Measurements from ENCODE around the gene CNTF.

The CNTF gene

DNA sequence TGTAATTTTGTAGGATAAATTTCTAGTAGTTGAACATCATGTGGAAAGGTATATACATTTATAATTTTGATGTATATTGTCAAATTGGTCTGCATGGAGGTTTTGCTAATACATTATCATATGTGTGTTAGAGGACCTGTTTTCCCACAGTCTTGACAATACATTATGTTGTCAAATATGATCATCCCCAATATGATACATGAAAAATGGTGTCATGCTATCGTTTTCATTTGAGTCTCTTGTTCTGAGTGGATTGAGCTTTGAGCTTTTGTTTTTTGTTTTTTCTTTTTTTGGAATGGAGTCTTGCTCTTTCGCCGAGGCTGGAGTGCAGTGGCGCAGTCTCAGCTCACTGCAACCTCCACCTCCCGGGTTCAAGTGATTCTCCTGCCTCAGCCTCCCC, 14.1 kb upstream of the CNTF start:
- no peak for FAIRE-seq

DNA sequence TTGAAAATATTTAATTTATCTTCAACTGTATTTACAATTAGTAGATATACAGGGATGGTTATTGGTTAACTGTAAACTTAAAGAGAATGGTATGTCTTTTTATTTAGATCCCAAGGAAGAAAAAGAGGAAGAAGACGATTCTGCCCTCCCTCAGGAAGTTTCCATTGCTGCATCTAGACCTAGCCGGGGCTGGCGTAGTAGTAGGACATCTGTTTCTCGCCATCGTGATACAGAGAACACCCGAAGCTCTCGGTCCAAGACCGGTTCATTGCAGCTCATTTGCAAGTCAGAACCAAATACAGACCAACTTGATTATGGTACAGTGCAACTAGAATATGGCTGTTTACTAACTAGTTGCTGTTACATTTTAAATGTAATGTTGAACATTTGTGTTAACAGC, 12.7 kb upstream of the CNTF start:
- FAIRE-seq, result no peak

DNA sequence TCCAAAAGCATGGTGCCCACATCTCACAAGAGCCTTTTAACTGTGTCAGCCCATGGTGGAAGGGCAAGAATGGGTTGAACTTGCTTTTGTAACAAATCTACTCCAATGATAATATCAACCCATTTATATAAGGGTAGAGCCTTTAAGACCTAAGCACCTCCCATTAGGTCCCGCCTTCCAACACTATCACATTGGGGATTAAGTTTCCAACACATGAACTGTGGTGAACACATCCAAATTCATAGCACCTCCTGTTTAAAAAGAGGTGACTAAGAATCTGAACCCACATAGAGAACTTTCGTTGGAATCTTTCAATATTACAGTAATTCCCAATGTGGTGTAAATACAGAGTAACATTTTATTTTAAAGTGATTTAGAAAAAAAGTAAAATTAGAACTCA, 9.2 kb upstream of the CNTF start:
- FAIRE-seq, result no peak

DNA sequence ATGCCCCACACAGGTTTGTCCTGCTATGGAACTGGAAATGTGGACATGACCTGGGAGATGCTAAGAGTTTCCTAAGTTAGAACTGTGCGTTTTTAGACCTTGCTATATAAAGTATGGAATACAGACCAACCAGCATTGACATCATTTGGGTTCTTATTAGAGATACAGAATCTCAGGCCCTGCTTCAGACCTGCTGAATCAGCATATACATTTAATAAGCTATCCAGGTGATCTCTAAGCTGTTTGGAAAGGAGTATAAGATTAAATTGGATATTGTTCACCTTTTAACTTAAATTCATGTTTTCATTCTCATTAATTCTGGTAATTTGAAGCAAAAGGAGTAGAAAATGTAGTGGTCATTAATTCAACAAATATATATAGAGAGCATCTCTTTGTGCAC, 6.9 kb upstream of the CNTF start:
- no peak for FAIRE-seq

DNA sequence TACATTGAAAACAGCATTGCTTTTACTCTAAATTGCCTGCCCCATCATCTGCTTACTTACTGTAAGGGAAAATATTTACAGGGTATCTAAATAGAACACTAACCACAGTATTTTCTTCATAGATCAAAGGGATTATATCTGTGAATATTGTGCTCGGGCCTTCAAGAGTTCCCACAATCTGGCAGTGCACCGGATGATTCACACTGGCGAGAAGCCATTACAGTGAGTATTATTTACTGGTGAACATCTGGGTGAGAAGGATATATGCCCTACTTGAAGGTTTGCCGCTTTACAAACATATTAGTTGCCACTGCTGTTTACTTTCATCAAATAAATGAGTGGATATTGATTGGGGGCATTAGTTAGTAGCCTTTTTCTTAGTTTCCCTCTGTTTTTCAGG, 5.9 kb upstream of the CNTF start:
- FAIRE-seq, result no peak

DNA sequence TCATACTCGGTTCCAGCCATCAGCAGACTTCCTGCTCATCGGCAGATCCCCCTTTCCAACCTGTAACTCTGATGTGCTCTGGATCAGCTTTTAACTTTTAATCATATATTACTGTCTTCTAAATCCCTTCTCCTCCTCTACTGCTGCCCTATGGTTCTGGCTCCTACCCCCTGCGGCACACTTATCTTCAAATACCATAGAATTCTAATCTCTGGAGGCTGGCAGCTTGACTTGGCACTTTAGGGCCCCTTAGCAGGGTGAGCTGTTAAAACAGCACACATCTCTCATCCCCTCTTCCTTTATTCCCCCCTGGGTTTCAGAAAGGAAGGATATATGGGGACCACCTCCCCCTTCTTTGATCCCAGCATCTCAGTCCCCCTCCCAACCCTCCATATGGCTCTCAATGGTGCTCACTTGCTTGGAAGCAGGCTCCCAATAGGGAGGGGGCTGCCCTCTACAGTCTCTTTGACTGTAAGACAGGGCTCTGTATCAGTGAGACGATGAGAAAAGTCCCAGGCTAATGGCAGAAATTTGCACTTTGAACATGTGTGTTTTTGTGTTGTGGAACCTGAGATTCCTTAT, 4.4 kb upstream of the CNTF start:
- no peak for FAIRE-seq

DNA sequence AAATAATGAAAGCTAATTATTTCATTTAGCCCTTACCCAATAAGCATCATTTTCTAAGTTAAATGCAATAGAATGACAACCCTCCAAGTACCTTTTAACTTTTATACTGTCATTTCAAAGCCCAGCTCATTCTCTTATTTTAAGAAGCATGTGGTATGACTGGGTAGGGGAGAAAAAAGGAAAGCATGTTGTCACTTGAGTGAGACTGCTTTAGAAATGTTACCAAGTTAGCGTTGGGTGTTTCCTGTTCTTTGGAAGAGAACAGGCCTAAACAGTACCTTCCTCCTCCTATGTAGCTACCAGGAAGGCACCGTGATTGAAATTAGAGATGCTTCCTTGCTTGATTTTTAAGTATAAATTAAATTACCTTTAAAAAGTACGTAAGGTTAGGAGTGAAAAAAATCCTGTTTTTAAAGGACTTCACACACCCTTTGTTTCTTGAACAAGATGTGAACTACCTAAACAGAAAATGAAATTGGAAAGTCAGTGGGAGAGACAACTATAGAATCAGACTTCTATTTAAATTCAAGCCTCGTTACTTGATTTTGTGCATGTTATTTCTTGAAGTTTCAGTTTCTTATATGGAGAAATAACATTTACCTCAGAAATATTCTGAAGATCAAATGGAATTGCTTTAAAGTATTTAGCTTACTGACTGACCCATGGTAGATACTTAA, 741 bp upstream of the CNTF start:
- no peak for FAIRE-seq

DNA sequence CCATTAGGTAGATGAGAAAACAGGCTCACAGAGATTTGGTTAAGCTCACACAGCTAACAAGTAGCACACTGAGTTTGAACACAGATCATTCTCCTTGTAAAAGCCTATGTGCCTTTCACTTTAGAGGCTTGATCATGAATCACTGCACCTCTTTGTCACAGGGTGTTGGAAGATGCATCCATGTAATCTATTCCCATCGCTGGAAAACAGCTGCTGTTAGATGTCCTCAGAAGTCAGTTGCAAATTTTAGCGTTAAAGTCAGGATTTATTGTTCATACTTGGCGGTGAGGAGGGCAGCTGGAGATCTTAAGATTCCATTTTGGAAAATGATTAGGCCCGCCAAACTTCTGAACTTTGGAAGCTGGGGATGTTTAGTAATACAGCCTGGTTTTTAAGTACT, 2.6 kb downstream of the CNTF start:
- FAIRE-seq, result no peak

DNA sequence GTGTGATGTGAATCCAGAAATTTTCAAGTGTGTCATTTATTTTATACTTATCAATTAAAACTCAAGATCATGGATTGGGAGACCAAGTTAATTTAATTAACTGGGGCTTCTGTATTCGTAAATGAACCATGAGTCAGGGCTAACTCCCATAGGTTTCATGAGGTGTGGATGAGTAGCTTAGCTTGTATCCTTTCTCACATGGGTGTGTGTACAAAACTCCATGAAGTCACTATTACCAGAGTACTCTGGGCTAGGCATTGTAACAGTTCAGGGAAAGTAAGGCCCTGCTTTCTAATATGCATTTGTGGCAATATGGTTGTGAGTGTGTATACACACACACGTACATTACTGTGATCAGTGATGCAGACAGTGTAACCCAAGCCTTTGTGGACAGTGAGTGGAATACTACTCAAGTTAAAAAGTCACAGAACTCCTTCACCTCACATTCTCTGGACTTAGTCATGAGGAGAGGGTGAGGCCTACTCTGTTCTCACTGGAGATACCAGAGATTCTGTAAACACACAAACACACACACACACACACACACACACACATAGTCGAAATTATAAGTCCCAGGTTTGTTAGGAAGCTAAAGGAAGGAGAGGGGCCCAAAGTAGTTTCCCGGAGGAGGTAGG, 3.5 kb downstream of the CNTF start:
- no peak for FAIRE-seq

DNA sequence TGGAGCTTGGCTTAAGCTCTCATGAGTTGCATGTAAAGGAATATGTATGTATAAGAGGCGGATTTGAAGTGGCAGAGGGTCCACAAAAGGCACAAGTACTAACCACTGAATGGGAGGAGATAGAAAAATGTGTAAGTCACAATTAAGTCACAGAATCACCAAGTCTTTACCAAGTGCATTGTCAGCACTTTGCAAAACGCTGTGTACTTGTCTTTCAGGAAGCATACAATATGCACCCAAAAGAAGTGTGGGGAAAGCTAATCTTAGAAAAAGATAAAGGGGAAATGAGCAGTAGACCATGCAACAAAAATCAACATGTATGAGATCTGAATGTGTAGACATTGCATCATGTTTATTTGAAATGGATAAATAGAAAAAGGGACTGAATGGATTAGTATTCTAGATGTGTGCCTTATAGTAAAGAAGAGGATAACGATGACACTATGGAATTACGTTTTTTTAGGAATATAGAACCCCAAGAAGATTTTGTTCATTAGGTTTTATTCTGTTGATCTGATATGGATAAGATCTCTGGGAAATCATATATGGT, 4.5 kb downstream of the CNTF start:
- FAIRE-seq, result no peak

DNA sequence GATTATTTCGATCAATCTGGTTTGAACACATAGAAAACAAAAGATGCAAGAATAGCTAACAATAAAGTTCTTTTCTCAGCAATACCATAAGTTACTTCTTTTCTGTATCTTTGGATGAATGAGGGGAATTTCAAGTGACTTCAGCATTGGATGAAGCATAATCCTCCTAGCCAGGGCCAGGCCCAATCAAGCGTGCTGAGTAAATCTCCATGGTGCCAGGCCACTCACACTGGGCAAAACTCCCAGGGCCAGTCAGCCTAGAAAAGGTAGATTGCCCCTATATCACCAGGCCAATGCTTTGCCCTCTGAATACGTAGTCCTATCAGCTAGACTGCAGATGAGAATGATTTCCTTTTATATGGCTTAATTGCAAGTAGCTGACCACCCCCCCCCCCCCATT, 6.0 kb downstream of the CNTF start:
- FAIRE-seq, result no peak

DNA sequence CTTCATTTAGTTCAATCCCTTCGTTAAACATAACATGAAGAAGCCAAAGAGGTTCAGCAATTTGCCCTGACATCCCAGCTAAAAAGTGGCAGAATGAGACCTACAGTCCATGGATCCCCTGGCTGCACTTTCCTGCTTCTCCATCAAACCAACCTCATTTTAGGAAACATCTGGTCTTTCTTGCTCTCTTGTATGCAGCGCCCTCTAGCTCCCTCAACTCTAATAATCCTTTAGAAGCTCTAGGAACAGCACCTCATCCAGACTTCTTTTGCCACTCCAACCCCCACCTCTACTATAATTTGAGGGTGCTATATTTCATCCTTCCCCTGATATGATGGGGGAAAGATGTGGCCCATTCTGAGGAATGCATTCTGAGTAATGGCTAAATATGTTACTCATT, 7.4 kb downstream of the CNTF start:
- FAIRE-seq, result no peak

DNA sequence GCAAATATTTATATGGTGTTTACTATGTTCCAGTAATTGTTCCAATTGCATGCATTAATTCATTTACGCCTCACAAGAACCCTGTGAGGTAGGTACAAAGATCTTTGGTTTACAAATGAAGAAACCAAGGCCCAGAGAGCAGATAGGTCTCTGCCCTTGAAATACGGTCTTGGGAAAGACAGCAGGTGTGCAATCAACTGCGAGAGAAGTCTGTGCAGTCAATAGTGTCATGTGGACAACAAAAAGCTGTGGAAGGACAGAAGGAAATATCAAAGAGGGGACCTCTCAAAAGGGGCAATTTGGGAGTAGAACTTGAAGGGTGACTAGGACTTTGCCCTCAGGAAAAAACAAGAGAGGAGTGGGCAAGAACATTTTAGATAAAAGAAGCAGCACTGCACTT, 8.9 kb downstream of the CNTF start:
- no peak for FAIRE-seq

DNA sequence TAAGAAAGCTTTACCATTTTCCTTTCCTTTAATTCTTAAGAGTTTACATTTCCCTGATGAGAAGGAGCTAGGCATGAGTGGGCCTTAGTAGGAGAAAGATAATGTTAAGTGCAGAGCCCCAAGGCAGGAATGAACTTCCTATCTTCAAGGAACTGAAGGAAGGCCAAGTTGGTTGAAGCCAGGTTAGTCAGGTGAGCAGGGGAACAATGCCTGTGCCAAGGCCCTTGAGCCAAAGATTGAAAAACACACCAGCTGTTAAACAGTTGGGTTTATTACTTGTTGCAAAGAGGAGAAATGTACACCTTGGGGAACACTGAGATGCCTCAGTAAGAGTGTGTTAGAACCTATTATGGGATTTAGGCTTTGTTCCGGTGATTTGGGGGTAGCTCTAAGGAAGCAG, 10.0 kb downstream of the CNTF start:
- FAIRE-seq, result no peak

DNA sequence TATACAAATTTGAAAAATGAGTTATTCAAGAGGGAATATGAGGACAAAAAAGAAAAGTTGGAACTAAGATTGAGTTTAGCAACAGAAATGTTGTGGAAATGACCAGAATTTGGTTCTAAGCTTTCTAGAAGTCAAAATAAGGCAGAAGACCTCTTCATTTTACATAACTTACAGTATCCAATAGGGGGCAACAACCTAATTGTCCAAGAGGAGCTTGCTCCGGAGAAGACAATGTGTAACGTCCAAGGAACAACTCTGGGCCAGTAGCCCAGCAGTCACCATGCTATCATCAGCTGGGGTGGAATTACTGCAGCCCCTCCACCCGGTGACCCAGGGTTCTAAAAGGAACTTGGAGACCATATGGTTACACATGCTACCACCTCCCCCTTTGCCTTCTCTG, 14.1 kb downstream of the CNTF start:
- FAIRE-seq, result no peak

DNA sequence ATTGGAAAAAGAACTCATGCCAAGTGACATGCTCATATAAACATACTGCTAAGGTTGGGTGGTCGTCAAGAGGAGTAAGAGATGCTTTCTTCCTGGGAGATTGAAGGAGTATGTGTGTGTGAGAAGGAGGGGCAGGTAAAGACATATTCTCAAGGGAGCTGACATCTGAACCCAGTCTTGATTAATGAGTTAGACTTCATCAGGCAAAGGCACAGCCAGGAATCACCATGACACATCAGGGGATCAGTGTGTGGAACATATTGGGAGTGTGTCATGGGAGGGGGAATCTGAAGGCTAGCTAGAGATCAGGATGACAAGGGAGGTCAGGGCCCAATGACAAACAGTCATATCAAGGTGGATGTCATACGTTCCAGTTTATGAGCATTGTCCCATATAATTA, 14.9 kb downstream of the CNTF start:
- no peak for FAIRE-seq

DNA sequence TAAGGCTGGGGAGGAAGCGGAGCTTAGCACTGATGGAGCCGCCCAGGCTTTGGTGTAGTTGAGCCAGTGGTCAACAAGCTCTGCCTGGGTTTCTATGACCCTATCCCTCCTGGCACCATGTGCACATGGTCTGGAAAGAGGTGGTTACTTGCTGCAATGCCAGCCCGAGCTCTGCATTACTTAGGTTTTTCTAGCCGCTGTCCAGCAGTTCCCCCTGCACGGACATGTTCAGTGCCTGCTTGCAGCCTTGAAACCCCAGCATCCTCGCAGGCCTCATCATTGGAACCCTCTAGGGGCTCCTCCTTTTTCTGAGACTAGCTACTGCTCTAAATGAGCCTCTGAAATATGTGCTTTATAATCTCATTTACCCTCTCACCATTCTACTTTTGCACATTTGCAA, 16.6 kb downstream of the CNTF start:
- FAIRE-seq, result no peak

DNA sequence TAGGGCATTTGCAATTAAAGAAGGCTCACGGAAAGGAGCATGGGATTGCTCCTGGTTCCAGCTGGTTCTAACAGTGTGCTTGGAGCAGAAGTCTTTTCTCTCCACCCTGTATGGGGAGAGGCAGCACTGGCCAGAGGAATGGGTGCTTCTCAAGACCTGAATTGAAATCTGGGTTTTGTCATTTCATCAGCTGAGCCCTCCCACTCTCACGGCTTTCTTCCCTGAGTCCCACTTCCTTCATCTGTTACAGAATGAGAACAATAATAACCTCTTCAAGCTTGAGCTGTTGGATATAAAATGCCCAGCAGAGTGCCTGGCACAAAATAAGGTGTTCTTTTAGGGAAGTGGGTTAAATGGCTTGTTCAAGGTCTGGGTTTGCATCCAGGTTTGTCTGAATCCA, 17.2 kb downstream of the CNTF start:
- FAIRE-seq, result no peak

DNA sequence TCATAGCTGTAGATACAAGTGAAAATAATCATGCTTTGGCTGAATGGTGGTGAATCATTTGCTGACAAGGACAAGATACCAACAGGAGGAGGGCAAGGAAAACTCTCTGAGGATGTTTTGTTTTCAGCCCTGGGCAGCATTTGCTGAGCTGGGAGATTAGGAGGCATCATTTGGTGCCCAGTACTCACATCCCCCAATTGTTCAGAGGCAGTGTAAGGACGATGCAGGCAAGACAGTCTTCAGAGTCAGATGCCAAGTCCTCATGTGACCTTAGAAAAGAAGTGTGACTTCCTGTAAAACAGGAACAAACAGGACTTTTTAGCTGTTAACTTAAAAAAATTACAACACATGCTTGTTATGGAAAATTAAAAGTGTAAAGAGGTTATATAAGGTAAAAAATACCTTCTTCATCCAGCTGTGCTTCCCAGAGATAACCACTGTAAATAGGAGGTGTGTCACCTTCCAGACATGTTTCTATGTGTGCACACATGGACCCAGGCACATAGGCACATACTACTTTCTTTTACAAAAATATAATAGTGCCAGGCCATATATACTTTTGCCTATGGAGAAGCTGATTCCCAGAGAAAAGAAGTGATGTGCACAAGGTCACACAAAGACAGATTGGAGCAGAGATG, 18.0 kb downstream of the CNTF start:
- no peak for FAIRE-seq

DNA sequence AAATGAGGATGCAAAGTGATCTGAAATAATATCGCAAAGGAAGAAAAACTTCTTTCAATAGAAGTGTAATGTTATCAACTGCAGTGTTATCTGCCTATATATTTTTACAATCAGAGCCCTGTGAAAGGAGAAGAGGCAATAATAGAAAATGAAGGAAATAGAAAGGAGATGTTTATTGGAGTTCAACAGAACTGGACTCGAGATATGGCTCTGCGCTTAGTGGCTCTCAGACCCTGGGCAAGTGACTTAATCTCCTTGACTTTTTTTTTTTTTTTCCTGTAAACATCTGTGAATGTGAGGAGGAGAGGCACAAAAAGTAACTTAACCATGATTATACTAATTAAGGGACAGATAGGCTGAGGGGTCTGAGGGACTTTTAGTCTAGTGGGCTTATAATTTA, 18.9 kb downstream of the CNTF start:
- FAIRE-seq, result no peak

DNA sequence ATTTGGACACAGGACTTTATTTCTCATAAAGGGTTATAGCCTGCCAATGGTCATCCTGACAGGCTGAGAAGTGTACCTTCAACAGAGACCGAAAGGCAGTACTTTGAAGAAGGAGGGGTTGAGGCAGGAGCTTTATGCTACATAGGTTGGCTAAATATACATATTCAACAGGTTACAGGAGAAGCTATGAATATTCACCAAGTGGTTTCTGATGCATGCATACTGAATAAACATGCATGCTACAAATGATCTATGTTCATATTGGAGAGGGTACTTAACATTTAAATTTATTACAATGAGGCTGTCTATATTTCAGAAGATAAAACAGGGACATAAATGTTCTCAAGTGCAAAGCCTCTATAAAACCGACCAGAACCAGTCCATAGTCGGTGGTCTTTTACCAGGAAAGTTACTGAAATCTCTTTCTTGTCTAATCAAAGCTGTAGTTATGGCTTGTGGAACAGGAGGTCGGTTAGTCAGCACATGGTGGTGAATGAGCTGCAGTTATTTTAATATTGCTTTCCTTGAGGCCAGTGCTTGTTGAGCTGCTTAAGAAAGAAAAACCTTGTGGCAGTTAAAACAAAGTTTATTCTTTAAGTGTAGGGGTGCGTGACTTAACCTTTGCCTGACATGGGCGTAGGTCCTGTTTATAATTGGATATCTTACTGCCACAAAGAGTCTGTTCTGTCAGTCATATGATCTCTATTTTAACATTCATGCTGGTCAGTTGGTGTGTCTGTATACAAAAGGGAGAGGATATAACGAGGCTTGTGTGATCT, 19.5 kb downstream of the CNTF start:
- FAIRE-seq, result no peak

DNA sequence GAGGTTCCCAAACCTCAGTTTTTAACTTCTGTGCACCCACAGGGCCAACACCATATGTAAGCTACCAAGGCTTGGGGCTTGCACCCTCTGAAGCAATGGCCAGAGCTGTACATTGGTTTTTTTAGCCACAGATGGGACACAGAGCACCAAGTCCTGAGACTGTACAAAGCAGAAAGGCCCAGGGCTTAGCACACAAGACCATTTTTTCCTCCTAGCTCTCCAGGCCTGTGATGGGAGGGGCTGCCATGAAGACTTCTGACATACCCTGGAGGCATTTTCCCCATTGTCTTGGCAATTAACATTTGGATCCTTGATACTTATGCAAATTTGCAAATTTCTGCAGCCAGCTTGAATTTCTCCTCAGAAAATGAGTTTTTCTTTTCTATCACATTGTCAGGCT, 23.4 kb downstream of the CNTF start:
- FAIRE-seq, result no peak

DNA sequence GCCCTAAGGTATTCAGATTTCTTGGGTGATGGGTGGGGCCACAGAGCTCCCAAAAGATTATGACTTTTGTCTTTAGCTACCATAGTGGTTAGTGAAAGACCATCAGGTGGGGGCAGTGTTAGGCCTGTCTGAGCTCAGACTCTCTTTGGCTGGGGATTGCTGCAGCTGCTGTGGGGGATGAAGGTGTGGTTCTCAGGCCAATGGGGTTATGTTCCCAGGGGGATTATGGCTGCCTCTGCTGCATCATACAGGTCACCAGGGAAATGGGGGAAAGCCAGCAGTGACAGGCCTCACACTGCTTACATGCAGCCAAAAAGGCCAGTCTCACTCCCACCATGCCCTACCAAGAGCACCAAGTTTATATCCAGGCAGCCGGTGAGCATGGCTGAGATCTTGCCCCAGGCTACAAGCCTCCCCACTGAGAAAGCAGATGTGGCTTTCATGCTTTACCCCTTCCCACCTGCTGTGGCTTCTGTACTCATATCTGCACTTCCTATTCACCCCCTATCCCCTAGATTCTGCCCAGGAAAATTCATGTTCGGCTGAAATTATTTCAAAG, 24.8 kb downstream of the CNTF start:
- FAIRE-seq, result no peak
